ENCODE data around the gene LGR6. TPM values are rescaled to one million over a fixed set of nuclear protein-coding genes. Genes with fewer than 3 reads are reported as not detected.

LGR6 gene
- total RNA-seq, 1 experiment from 2014 or later, result 0.08 TPM

GRCh38 chr1:202264300-202264699 lies 70.7 kb downstream of the LGR6 start:
- POLR2A ChIA-PET, result no interaction called here
- H3K27me3 ChIP-seq (ENCODE audit: control insufficient read depth, insufficient read depth, low read length), result peaks cover 24% of the 10 kb centered on the region

DNA sequence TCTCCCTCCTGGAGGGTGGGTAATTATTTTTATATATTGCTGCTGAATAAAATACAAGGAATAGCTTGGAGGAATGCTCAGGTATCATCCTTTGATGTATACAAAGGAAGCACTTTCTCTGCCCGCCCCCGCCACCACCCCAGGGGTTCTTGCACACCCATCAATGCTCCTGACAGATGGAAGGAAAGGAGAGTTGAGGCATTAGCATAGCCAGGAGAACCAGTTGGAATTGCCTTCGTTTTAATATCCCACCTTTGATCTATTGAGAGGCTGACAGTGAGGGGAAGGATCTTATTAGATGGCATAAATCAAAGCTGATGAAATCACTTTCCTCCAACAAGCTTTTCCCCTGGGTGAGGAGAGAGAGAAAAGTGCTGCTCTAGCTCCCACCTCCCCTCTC lies 71.1 kb downstream of the LGR6 start:
- H3K4me1 ChIP-seq (ENCODE audit: control insufficient read depth, insufficient read depth, low read length), result peaks cover 3% of the 10 kb centered on the region; the same call in 1 of the 2 replicates
- in situ Hi-C loops (cut with HindIII; ENCODE audit: low pct_unique_long_range_greater_than_20kb, low sequenced_read_pairs), result no loop called here
- peaks cover 21% of the 10 kb centered on the region for H3K27me3 ChIP-seq (ENCODE audit: control insufficient read depth, insufficient read depth, low read length)
- no peak overlapping the region for H3K4me3 ChIP-seq (ENCODE audit: low read depth in 2 of 2, low read length in 2 of 2)
- no peaks in the 10 kb centered on the region for H3K36me3 ChIP-seq (ENCODE audit: control insufficient read depth, insufficient read depth, low read length)
- intact Hi-C loops (cut with micrococcal nuclease; ENCODE audit: unreplicated experiment), result no loop called here
- BruUV-seq (replicated peaks), result no TSS peak
- ChIA-PET CTCF (no interaction called here), POLR2A (no interaction called here)
- no peak overlapping the region for H3K27ac ChIP-seq (ENCODE audit: low read length)
- no peaks in the 10 kb centered on the region for H3K9me3 ChIP-seq (ENCODE audit: control insufficient read depth, insufficient read depth, low read depth, low read length)
- TF ChIP-seq POLR2AphosphoS5 (IDR thresholded peaks at IDR 0.05; ENCODE audit: low read depth, low read length), result no peak
- TF ChIP-seq REST (IDR thresholded peaks at IDR 0.05; ENCODE audit: insufficient read depth in 1 of 2, low read depth in 2 of 2, low read length in 1 of 2), result no peak
- TF ChIP-seq CTCF (IDR thresholded peaks at IDR 0.05), result no peak
- TF ChIP-seq SIN3A (IDR thresholded peaks at IDR 0.05; ENCODE audit: borderline replicate concordance, insufficient read depth, low read depth, low read length), result no peak
- no peak for TF ChIP-seq TCF7L2 (IDR thresholded peaks at IDR 0.05; ENCODE audit: low read depth, low read length)
- DNase-seq (ENCODE audit: low read depth, low spot score) (no peak), ATAC-seq (no peak)

More at GRCh38 chr1:202264300-202264699, 70.7 kb downstream of the LGR6 start:
- Histone ChIP-seq H3K4me1 (ENCODE audit: control insufficient read depth, insufficient read depth, low read length) (peaks cover 3% of the 10 kb centered on the region; the same call in 1 of the 2 replicates), H3K4me3 (ENCODE audit: low read depth in 2 of 2, low read length in 2 of 2) (no peak overlapping the region), H3K27ac (ENCODE audit: low read length) (no peak overlapping the region), H3K9me3 (ENCODE audit: control insufficient read depth, insufficient read depth, low read depth, low read length) (no peaks in the 10 kb centered on the region), H3K36me3 (ENCODE audit: control insufficient read depth, insufficient read depth, low read length) (no peaks in the 10 kb centered on the region)
- intact Hi-C loops (cut with micrococcal nuclease; ENCODE audit: unreplicated experiment) (no loop called here), in situ Hi-C loops (cut with HindIII; ENCODE audit: low pct_unique_long_range_greater_than_20kb, low sequenced_read_pairs) (no loop called here)
- TF ChIP-seq POLR2AphosphoS5 (IDR thresholded peaks at IDR 0.05; ENCODE audit: low read depth, low read length), result no peak
- ATAC-seq (no peak), DNase-seq (ENCODE audit: low read depth, low spot score) (no peak)
- no TSS peak for BruUV-seq (replicated peaks)
- CTCF ChIA-PET, result no interaction called here

DNA sequence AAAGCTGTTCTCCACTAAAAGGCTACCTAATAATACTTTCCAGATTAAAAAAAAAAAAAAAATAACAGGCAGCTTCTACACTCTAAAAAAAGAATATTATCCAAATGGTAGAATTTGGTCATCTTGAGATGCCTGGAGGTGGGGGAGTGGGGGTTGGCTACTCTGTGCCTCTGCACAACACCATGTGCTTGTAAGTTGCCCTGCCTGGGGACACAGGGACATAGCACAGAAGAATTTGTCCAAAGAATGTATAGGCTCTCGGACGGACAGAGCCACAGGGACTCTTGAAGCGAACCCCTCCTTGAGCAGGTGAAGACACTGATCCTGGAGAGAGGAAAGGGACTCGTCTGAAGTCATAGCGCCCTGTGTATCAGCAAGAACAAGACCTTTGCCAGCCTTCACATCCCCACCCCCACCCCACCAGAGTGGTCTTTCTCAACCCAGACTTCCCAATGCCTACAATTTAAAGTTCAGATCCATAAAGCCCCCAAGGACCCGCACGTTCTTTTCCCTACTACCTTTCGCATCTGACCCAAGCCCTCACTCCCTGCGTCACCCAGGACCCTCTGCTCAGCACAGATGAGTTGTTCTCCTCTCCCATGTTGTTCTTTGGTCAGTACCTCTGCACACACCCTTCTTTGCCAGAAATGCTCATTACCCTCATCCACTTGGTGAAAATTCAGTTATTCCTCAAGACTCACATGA lies 72.6 kb downstream of the LGR6 start:
- Histone ChIP-seq H3K4me1 (ENCODE audit: control insufficient read depth, insufficient read depth, low read length) (peaks cover 3% of the 10 kb centered on the region; the same call in 1 of the 2 replicates), H3K9me3 (ENCODE audit: control insufficient read depth, insufficient read depth, low read depth, low read length) (no peaks in the 10 kb centered on the region), H3K27ac (ENCODE audit: low read length) (no peak overlapping the region), H3K36me3 (ENCODE audit: control insufficient read depth, insufficient read depth, low read length) (no peaks in the 10 kb centered on the region), H3K4me3 (ENCODE audit: low read depth in 2 of 2, low read length in 2 of 2) (no peak overlapping the region), H3K27me3 (ENCODE audit: control insufficient read depth, insufficient read depth, low read length) (peaks cover 25% of the 10 kb centered on the region)
- intact Hi-C loops (cut with micrococcal nuclease; ENCODE audit: unreplicated experiment) (no loop called here), in situ Hi-C loops (cut with HindIII; ENCODE audit: low pct_unique_long_range_greater_than_20kb, low sequenced_read_pairs) (no loop called here)
- ChIA-PET POLR2A (no interaction called here), CTCF (interaction anchor here (0.6 to 0.7 kb wide), 2 partner anchors 29 to 317 kb away, joined by 3 read pairs; no protein-coding TSS in a partner anchor)
- DNase-seq (ENCODE audit: low read depth, low spot score) (no peak), ATAC-seq (no peak)
- TF ChIP-seq CTCF (IDR thresholded peaks at IDR 0.05), result no peak
- TF ChIP-seq TCF7L2 (IDR thresholded peaks at IDR 0.05; ENCODE audit: low read depth, low read length), result no peak
- TF ChIP-seq REST (IDR thresholded peaks at IDR 0.05; ENCODE audit: insufficient read depth in 1 of 2, low read depth in 2 of 2, low read length in 1 of 2), result no peak
- TF ChIP-seq SIN3A (IDR thresholded peaks at IDR 0.05; ENCODE audit: borderline replicate concordance, insufficient read depth, low read depth, low read length), result no peak
- TF ChIP-seq POLR2AphosphoS5 (IDR thresholded peaks at IDR 0.05; ENCODE audit: low read depth, low read length), result no peak
- no TSS peak for BruUV-seq (replicated peaks)

All from Panc1 (cell line).